ENCODE measurements around the gene ITGA1. TPM values are rescaled to one million over a fixed set of nuclear protein-coding genes. Genes with fewer than 3 reads are reported as not detected.

Gene ITGA1
- total and polyA plus RNA-seq, 5 donors from 2014 or later: 0.37 TPM; not detected in 4

DNA sequence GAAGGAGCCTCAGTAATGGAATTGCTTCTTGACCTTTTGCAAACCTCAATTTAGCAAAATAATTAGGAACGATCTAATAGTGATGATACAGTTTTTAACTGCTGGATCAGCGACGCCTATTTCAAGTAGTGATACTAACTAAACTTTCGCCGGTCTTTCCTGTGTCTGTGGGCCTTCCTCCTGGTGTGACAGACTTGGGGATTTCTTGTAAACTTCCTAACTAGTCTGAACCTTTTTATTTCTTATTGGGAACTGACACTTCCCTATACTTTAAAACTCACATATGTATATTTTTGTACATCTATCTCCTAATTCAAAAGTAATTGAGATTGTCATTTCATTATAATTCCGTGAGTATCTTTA lies 15.2 kb downstream of the ITGA1 start:
- Mint-ChIP-seq H3K27me3 (no peaks in the 10 kb centered on the region), H3K4me1 (peaks cover 28 to 72% (median 39%) of the 10 kb centered on the region in 4 donors), H3K27ac (no peak overlapping the region), H3K4me3 (peak overlapping the region in 1 of 4 donors; percentile 29), H3K9me3 (no peaks in the 10 kb centered on the region), H3K36me3 (peaks cover 5% of the 10 kb centered on the region)
- ATAC-seq (ENCODE audit: low read depth in 2 of 2): no peak
- H3K9me3 ChIP-seq (ENCODE audit: control insufficient read depth in 2 of 2, low read length in 2 of 2): no peaks in the 10 kb centered on the region
- peaks cover 41% of the 10 kb centered on the region for H3K4me1 ChIP-seq (ENCODE audit: control insufficient read depth, insufficient read depth, low read length, poor library complexity, severe bottlenecking)
- no peak overlapping the region for H3K27ac ChIP-seq (ENCODE audit: insufficient read depth, low read length, poor library complexity, severe bottlenecking)
- DNase-seq: no peak
- H3K4me3 ChIP-seq (ENCODE audit: low read depth, low read length): no peak overlapping the region
- no peaks in the 10 kb centered on the region for H3K27me3 ChIP-seq (ENCODE audit: control insufficient read depth, insufficient read depth, low read length)
- H3K36me3 ChIP-seq (ENCODE audit: control insufficient read depth, insufficient read depth, low read length): no peaks in the 10 kb centered on the region

DNA sequence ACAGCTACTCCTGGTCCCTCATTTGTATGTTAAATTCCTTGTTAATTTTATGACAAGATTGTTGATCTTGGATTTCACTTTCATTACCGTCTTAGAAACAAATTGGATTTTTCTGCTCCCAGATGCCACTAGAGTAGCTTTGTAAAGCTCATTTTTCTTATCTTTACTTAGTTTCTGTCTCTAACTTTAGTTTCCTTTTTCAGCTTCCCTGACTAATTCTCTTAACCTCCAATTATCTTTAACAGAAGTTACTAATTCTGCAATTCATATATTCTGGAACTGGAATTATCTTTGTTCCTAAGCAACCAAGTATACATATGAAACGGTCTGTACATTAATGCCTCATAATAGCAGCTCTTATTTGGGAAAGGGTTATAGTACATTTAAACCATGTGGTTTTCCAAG lies 16.7 kb downstream of the ITGA1 start:
- no peaks in the 10 kb centered on the region for H3K9me3 ChIP-seq (ENCODE audit: control insufficient read depth in 2 of 2, low read length in 2 of 2)
- H3K4me1 Mint-ChIP-seq: peaks cover 22 to 57% (median 35%) of the 10 kb centered on the region in 4 donors
- no peaks in the 10 kb centered on the region for H3K27me3 ChIP-seq (ENCODE audit: control insufficient read depth, insufficient read depth, low read length)
- no peaks in the 10 kb centered on the region for H3K9me3 Mint-ChIP-seq
- no peak overlapping the region for H3K27ac Mint-ChIP-seq
- ATAC-seq (ENCODE audit: low read depth in 2 of 2): no peak
- no peak for DNase-seq
- H3K27ac ChIP-seq (ENCODE audit: insufficient read depth, low read length, poor library complexity, severe bottlenecking): no peak overlapping the region
- H3K36me3 ChIP-seq (ENCODE audit: control insufficient read depth, insufficient read depth, low read length): no peaks in the 10 kb centered on the region
- peaks cover 33% of the 10 kb centered on the region for H3K4me1 ChIP-seq (ENCODE audit: control insufficient read depth, insufficient read depth, low read length, poor library complexity, severe bottlenecking)
- peak overlapping the region in 1 of 4 donors; percentile 47 for H3K4me3 Mint-ChIP-seq
- no peak overlapping the region for H3K4me3 ChIP-seq (ENCODE audit: low read depth, low read length)
- peaks cover 5% of the 10 kb centered on the region for H3K36me3 Mint-ChIP-seq
- H3K27me3 Mint-ChIP-seq: no peaks in the 10 kb centered on the region

DNA sequence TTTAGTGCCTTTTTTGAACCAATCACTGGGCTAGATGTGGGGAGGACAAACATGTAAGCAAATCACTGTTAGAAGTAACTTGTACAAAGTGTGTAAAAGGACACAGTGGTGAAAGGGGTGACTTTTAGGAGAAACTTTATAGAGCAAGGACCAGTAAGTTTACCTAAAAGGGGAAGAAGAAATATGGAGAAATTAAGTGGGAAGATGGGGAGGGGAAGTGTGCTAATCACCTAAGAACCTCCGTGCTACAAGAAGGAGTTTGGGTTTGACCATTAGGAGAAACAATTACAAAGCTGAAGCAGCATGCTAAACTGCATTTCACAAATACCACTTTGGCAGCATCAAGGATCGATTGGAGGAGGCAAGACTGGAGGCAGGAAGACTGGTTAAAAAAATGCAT lies 17.3 kb downstream of the ITGA1 start:
- Histone ChIP-seq H3K9me3 (ENCODE audit: control insufficient read depth in 2 of 2, low read length in 2 of 2) (no peaks in the 10 kb centered on the region), H3K4me3 (ENCODE audit: low read depth, low read length) (no peak overlapping the region), H3K4me1 (ENCODE audit: control insufficient read depth, insufficient read depth, low read length, poor library complexity, severe bottlenecking) (peaks cover 30% of the 10 kb centered on the region), H3K36me3 (ENCODE audit: control insufficient read depth, insufficient read depth, low read length) (no peaks in the 10 kb centered on the region), H3K27ac (ENCODE audit: insufficient read depth, low read length, poor library complexity, severe bottlenecking) (no peak overlapping the region), H3K27me3 (ENCODE audit: control insufficient read depth, insufficient read depth, low read length) (no peaks in the 10 kb centered on the region)
- H3K9me3 Mint-ChIP-seq: no peaks in the 10 kb centered on the region
- ATAC-seq (ENCODE audit: low read depth in 2 of 2): no peak
- no peaks in the 10 kb centered on the region for H3K27me3 Mint-ChIP-seq
- H3K27ac Mint-ChIP-seq: peak overlapping the region in 1 of 3 donors; percentile 3
- DNase-seq: no peak
- peaks cover 5% of the 10 kb centered on the region for H3K36me3 Mint-ChIP-seq
- H3K4me1 Mint-ChIP-seq: peaks cover 18 to 51% (median 32%) of the 10 kb centered on the region in 4 donors
- no peak overlapping the region for H3K4me3 Mint-ChIP-seq

DNA sequence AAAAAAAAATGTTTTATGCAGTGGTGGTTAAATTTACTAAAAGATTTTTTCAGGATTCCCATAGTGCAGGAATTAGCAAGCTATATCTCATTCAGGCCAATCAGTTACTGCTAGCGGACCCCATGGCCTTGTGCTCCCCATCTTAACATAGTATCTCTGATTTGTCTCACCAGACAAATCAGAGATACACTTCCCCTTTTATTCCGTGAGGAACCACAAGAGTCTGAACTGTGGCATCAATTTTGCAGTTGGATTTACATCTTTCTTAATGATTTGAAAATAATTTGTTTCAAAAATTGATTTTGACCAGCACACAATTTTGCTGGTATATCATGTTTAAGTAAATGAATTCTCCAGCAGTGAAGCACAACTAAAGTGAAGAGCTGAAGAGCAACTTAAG lies 17.9 kb downstream of the ITGA1 start:
- ATAC-seq (ENCODE audit: low read depth in 2 of 2) (no peak), DNase-seq (no peak)
- Mint-ChIP-seq H3K4me1 (peaks cover 16 to 45% (median 27%) of the 10 kb centered on the region in 4 donors), H3K36me3 (peaks cover 5% of the 10 kb centered on the region), H3K9me3 (no peaks in the 10 kb centered on the region), H3K27me3 (no peaks in the 10 kb centered on the region), H3K4me3 (peak overlapping the region in 1 of 4 donors; percentile 70), H3K27ac (peak overlapping the region in 1 of 3 donors; percentile 3)
- H3K36me3 ChIP-seq (ENCODE audit: control insufficient read depth, insufficient read depth, low read length): no peaks in the 10 kb centered on the region
- no peak overlapping the region for H3K4me3 ChIP-seq (ENCODE audit: low read depth, low read length)
- H3K27me3 ChIP-seq (ENCODE audit: control insufficient read depth, insufficient read depth, low read length): no peaks in the 10 kb centered on the region
- no peak overlapping the region for H3K27ac ChIP-seq (ENCODE audit: insufficient read depth, low read length, poor library complexity, severe bottlenecking)
- H3K9me3 ChIP-seq (ENCODE audit: control insufficient read depth in 2 of 2, low read length in 2 of 2): no peaks in the 10 kb centered on the region
- H3K4me1 ChIP-seq (ENCODE audit: control insufficient read depth, insufficient read depth, low read length, poor library complexity, severe bottlenecking): peaks cover 25% of the 10 kb centered on the region

DNA sequence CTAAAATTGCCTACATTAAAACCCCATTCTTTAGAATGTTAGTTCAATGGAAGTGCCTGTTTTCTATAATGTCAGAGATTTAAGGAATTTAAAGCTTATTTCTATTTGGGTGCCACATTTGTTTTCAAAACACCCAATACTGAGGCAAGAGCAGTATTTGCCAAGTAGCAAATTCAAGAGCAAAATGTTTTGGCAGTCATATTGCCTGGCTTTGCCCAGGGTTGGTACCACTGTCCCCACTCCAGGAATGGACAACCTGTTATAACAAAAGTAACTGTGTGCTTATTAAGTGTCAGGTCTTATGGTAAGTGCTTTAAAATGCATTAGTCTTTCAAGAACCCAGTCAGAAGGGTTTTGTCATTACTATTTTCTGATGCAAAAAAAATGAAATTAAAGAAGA lies 19.3 kb downstream of the ITGA1 start:
- Histone ChIP-seq H3K9me3 (ENCODE audit: control insufficient read depth in 2 of 2, low read length in 2 of 2) (no peaks in the 10 kb centered on the region), H3K4me3 (ENCODE audit: low read depth, low read length) (no peak overlapping the region), H3K27ac (ENCODE audit: insufficient read depth, low read length, poor library complexity, severe bottlenecking) (no peak overlapping the region), H3K27me3 (ENCODE audit: control insufficient read depth, insufficient read depth, low read length) (no peaks in the 10 kb centered on the region), H3K4me1 (ENCODE audit: control insufficient read depth, insufficient read depth, low read length, poor library complexity, severe bottlenecking) (peaks cover 11% of the 10 kb centered on the region), H3K36me3 (ENCODE audit: control insufficient read depth, insufficient read depth, low read length) (no peaks in the 10 kb centered on the region)
- peaks cover 10 to 31% (median 16%) of the 10 kb centered on the region in 4 donors for H3K4me1 Mint-ChIP-seq
- ATAC-seq (ENCODE audit: low read depth in 2 of 2) (no peak), DNase-seq (no peak)
- H3K9me3 Mint-ChIP-seq: no peaks in the 10 kb centered on the region
- no peak overlapping the region for H3K27ac Mint-ChIP-seq
- H3K4me3 Mint-ChIP-seq: no peak overlapping the region
- peaks cover 5% of the 10 kb centered on the region for H3K36me3 Mint-ChIP-seq
- H3K27me3 Mint-ChIP-seq: no peaks in the 10 kb centered on the region

DNA sequence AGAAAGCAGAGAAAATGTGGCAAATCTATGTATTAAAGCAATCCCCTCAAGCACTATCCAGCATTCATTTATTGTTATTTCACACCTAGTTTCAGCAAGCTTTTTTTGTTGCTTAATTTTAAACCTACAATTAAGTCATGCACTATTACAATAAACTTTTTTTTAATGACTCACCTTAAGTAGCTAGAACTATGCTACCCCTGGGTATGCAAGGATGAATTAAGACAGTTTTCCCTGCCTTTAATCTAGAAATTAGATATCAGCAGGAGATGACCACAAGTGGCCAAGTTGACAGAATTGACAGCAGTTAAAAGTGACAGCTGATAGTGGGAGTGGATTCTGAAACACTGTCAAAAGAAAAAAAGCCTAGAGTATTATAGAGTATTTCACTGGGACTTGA lies 20.0 kb downstream of the ITGA1 start:
- DNase-seq: no peak
- Histone ChIP-seq H3K9me3 (ENCODE audit: control insufficient read depth in 2 of 2, low read length in 2 of 2) (no peaks in the 10 kb centered on the region), H3K27me3 (ENCODE audit: control insufficient read depth, insufficient read depth, low read length) (no peaks in the 10 kb centered on the region), H3K27ac (ENCODE audit: insufficient read depth, low read length, poor library complexity, severe bottlenecking) (no peak overlapping the region), H3K36me3 (ENCODE audit: control insufficient read depth, insufficient read depth, low read length) (no peaks in the 10 kb centered on the region), H3K4me1 (ENCODE audit: control insufficient read depth, insufficient read depth, low read length, poor library complexity, severe bottlenecking) (peaks cover 4% of the 10 kb centered on the region), H3K4me3 (ENCODE audit: low read depth, low read length) (no peak overlapping the region)
- Mint-ChIP-seq H3K4me3 (no peak overlapping the region), H3K4me1 (peaks cover 7 to 25% (median 14%) of the 10 kb centered on the region in 4 donors), H3K36me3 (peaks cover 5% of the 10 kb centered on the region), H3K9me3 (no peaks in the 10 kb centered on the region), H3K27ac (peak overlapping the region in 1 of 3 donors; percentile 39), H3K27me3 (no peaks in the 10 kb centered on the region)
- ATAC-seq (ENCODE audit: low read depth in 2 of 2): no peak

DNA sequence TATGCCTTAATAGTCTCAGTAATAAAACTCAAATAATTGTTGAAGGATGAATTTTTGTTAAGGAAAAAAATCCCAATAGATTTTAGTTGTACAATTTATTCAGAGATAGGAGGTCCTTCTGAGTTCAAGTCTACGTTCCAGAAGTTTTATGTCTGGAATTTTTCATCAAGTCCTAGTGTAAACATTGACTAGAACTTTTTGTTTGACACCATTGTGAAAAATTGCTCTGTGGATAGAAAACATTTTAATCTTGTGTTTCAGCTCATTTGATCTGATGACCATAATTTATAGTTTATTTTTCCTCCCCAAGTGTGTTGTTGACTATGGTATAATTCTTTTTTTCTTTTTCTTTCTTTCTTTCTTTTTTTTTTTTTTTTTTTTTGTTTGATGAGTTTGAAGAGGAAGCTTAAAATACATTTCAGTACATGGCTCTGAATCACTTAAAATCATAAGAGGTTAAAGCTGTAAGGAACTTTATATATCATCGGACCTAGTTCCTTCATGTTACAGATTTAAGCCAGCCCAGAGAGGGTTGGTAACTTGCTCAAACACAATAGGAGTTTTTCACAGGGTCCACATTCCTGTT lies 20.7 kb downstream of the ITGA1 start:
- DNase-seq (no peak), ATAC-seq (ENCODE audit: low read depth in 2 of 2) (no peak)
- no peak overlapping the region for H3K4me3 ChIP-seq (ENCODE audit: low read depth, low read length)
- H3K27me3 ChIP-seq (ENCODE audit: control insufficient read depth, insufficient read depth, low read length): peaks cover 1% of the 10 kb centered on the region
- H3K27ac ChIP-seq (ENCODE audit: insufficient read depth, low read length, poor library complexity, severe bottlenecking): no peak overlapping the region
- no peaks in the 10 kb centered on the region for H3K9me3 Mint-ChIP-seq
- H3K4me1 Mint-ChIP-seq: peaks cover 3 to 19% (median 11%) of the 10 kb centered on the region in 4 donors
- no peaks in the 10 kb centered on the region for H3K4me1 ChIP-seq (ENCODE audit: control insufficient read depth, insufficient read depth, low read length, poor library complexity, severe bottlenecking)
- H3K36me3 Mint-ChIP-seq: peaks cover 5% of the 10 kb centered on the region
- no peaks in the 10 kb centered on the region for H3K9me3 ChIP-seq (ENCODE audit: control insufficient read depth in 2 of 2, low read length in 2 of 2)
- H3K27ac Mint-ChIP-seq: no peak overlapping the region
- H3K4me3 Mint-ChIP-seq: no peak overlapping the region
- no peaks in the 10 kb centered on the region for H3K36me3 ChIP-seq (ENCODE audit: control insufficient read depth, insufficient read depth, low read length)
- H3K27me3 Mint-ChIP-seq: no peaks in the 10 kb centered on the region

DNA sequence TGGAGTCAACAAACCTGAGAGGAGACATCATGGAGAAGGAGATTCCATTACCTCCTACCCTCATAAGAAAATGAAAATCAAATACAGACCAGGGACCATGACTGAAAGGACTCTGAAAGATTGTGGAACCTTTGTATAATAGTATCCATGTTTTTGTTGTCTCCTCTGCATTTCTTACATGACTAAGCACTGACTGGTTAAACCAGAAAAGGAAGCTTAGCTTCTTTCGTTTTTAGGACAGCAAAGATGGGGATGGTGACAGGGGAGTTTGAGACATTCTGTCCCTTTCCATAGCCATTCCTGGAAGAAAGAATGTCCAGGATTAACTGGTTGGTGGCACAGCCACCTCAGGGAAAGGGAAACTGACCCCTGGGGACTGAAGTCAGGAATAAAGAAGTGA lies 22.2 kb downstream of the ITGA1 start:
- Mint-ChIP-seq H3K4me1 (peaks cover 0 to 10% (median 4%) of the 10 kb centered on the region in 4 donors), H3K36me3 (peaks cover 5% of the 10 kb centered on the region), H3K4me3 (no peak overlapping the region), H3K9me3 (no peaks in the 10 kb centered on the region), H3K27ac (no peak overlapping the region), H3K27me3 (peaks cover 4% of the 10 kb centered on the region)
- Histone ChIP-seq H3K27me3 (ENCODE audit: control insufficient read depth, insufficient read depth, low read length) (peaks cover 3% of the 10 kb centered on the region), H3K27ac (ENCODE audit: insufficient read depth, low read length, poor library complexity, severe bottlenecking) (no peak overlapping the region), H3K4me1 (ENCODE audit: control insufficient read depth, insufficient read depth, low read length, poor library complexity, severe bottlenecking) (no peaks in the 10 kb centered on the region), H3K4me3 (ENCODE audit: low read depth, low read length) (no peak overlapping the region), H3K9me3 (ENCODE audit: control insufficient read depth in 2 of 2, low read length in 2 of 2) (no peaks in the 10 kb centered on the region), H3K36me3 (ENCODE audit: control insufficient read depth, insufficient read depth, low read length) (no peaks in the 10 kb centered on the region)
- ATAC-seq (ENCODE audit: low read depth in 2 of 2) (no peak), DNase-seq (no peak)
